ENCODE measurements around the gene HACL1. TPM values are rescaled to one million over a fixed set of nuclear protein-coding genes. Genes with fewer than 3 reads are reported as not detected.

HACL1 gene
- total and polyA plus RNA-seq, 2 experiments from 2014 or later = 21.6 to 23.0 TPM

DNA sequence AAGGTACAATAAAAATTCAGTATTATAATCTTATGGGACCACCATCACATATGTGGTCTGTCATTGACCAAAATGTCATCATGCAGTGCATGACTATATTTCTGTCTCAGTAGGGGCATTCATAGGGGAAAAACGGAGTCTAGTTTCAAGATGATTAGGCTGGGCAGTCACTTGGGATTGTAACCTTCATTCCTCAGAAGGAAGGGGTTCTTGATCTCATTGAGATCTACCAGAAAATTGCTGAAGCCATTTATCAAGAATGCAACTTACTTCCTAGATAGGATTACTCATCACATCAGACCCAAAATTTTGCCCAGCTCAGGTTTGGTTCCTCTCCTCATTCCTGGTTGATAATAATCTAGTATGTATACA lies 37.5 kb upstream of the HACL1 start:
- Histone ChIP-seq H2AFZ (no peak overlapping the region), H3K4me2 (no peak overlapping the region), H3K27ac (peak overlapping the region; percentile 22), H3K27me3 (no peaks in the 10 kb centered on the region), H3K9me2 (replicated peaks; ENCODE audit: insufficient read depth) (no peaks in the 10 kb centered on the region), H3K36me3 (replicated peaks; ENCODE audit: insufficient read depth, low read depth) (no peaks in the 10 kb centered on the region), H3K4me1 (ENCODE audit: insufficient read depth) (peaks cover 18% of the 10 kb centered on the region), H4K20me1 (ENCODE audit: insufficient read depth, poor library complexity, severe bottlenecking) (no peaks in the 10 kb centered on the region), H3K79me2 (no peaks in the 10 kb centered on the region), H3K4me3 (no peak overlapping the region), H3K9me3 (ENCODE audit: low read depth) (no peaks in the 10 kb centered on the region)
- TF ChIP-seq EZH2phosphoT487 (IDR thresholded peaks at IDR 0.05; ENCODE audit: low read depth, severe bottlenecking, unreplicated experiment) = no peak
- no peak for DNase-seq (ENCODE audit: low spot score)
- WGBS (ENCODE audit: low lambda C conversion rate, missing lambda C conversion rate) = 100% methylated on average over 1 of the region's 1 CpG

GRCh38 chr3:15638193-15638890 lies 37.0 kb upstream of the HACL1 start:
- WGBS (ENCODE audit: low lambda C conversion rate, missing lambda C conversion rate) = 84% methylated on average over 6 of the region's 6 CpGs

DNA sequence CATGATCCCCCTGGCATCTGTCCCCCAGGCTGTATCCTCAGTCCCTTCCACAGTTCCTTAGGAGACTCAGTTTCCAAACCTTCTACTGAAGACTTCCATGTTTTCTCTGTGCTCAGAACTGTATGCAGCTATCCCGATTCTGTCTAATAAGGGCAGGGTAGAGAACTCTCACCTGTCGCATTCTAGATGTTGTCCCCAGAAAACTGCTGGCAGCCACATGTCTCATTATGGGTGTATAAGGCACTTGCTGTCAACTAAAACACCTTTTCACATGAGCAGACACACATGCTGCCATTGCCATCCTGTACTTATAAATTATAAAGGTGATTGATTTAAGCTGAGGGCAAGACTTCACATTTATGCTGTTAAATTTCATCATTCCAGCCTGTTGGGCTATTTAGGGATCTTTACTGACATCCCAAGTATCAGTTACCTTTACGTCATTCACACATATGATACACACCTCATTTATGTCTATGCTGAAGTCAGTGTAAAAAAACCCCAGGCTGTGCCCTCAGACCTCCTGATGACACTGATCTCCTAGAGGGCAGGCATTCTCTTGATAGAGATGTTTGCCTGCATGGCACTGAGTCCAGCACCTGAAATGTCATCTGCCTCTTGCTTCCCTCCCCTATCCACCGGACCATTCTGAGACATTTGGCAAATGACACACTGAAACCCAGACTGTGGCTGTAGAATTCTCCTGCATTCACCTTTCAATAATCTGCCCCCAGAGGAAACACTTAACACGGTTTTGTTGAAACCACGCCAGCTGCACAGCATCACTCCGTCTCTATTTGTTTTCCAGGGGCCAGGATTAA lies 36.0 kb upstream of the HACL1 start:
- H4K20me1 ChIP-seq (ENCODE audit: insufficient read depth, poor library complexity, severe bottlenecking) = no peaks in the 10 kb centered on the region
- H2AFZ ChIP-seq = no peak overlapping the region
- H3K9me2 ChIP-seq (replicated peaks; ENCODE audit: insufficient read depth) = no peaks in the 10 kb centered on the region
- H3K27me3 ChIP-seq = no peaks in the 10 kb centered on the region
- no peaks in the 10 kb centered on the region for H3K36me3 ChIP-seq (replicated peaks; ENCODE audit: insufficient read depth, low read depth)
- peak overlapping the region; percentile 22 for H3K27ac ChIP-seq
- H3K4me2 ChIP-seq = no peak overlapping the region
- peaks cover 28% of the 10 kb centered on the region for H3K4me1 ChIP-seq (ENCODE audit: insufficient read depth)
- WGBS (ENCODE audit: low lambda C conversion rate, missing lambda C conversion rate) = 78% methylated on average over 7 of the region's 7 CpGs
- H3K9me3 ChIP-seq (ENCODE audit: low read depth) = no peaks in the 10 kb centered on the region
- TF ChIP-seq, protein P1, sequence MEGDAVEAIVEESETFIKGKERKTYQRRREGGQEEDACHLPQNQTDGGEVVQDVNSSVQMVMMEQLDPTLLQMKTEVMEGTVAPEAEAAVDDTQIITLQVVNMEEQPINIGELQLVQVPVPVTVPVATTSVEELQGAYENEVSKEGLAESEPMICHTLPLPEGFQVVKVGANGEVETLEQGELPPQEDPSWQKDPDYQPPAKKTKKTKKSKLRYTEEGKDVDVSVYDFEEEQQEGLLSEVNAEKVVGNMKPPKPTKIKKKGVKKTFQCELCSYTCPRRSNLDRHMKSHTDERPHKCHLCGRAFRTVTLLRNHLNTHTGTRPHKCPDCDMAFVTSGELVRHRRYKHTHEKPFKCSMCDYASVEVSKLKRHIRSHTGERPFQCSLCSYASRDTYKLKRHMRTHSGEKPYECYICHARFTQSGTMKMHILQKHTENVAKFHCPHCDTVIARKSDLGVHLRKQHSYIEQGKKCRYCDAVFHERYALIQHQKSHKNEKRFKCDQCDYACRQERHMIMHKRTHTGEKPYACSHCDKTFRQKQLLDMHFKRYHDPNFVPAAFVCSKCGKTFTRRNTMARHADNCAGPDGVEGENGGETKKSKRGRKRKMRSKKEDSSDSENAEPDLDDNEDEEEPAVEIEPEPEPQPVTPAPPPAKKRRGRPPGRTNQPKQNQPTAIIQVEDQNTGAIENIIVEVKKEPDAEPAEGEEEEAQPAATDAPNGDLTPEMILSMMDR (IDR thresholded peaks at IDR 0.05; ENCODE audit: poor library complexity) = no peak
- no peak for TF ChIP-seq EZH2 (IDR thresholded peaks at IDR 0.05; ENCODE audit: borderline replicate concordance)
- TF ChIP-seq EZH2phosphoT487 (IDR thresholded peaks at IDR 0.05; ENCODE audit: low read depth, severe bottlenecking, unreplicated experiment) = no peak
- H3K4me3 ChIP-seq = no peak overlapping the region
- no peaks in the 10 kb centered on the region for H3K79me2 ChIP-seq
- no peak for DNase-seq (ENCODE audit: low spot score)

More at GRCh38 chr3:15638193-15638890, 37.0 kb upstream of the HACL1 start:
- peak; percentile 25 for DNase-seq (ENCODE audit: low spot score)
- Histone ChIP-seq H3K27me3 (no peaks in the 10 kb centered on the region), H3K9me2 (replicated peaks; ENCODE audit: insufficient read depth) (no peaks in the 10 kb centered on the region), H2AFZ (no peak overlapping the region), H3K27ac (peak overlapping the region; percentile 22), H4K20me1 (ENCODE audit: insufficient read depth, poor library complexity, severe bottlenecking) (no peaks in the 10 kb centered on the region), H3K4me2 (no peak overlapping the region), H3K9me3 (ENCODE audit: low read depth) (no peaks in the 10 kb centered on the region), H3K4me1 (ENCODE audit: insufficient read depth) (peaks cover 24% of the 10 kb centered on the region), H3K79me2 (no peaks in the 10 kb centered on the region), H3K4me3 (no peak overlapping the region), H3K36me3 (replicated peaks; ENCODE audit: insufficient read depth, low read depth) (no peaks in the 10 kb centered on the region)
- TF ChIP-seq, protein P1 (IDR thresholded peaks at IDR 0.05; ENCODE audit: poor library complexity) = no peak
- no peak for TF ChIP-seq EZH2phosphoT487 (IDR thresholded peaks at IDR 0.05; ENCODE audit: low read depth, severe bottlenecking, unreplicated experiment)
- TF ChIP-seq EZH2 (IDR thresholded peaks at IDR 0.05; ENCODE audit: borderline replicate concordance) = no peak

Data from hepatocyte (in vitro differentiated cells).